ENCODE measurements around the gene ZC2HC1B. TPM values are rescaled to one million over a fixed set of nuclear protein-coding genes. Genes with fewer than 3 reads are reported as not detected.
A peak's percentile ranks its signal among the peaks of the same experiment; 100 is the strongest.

ZC2HC1B gene
- total and polyA plus RNA-seq, 2 donors from 2014 or later = not detected

- FAIRE-seq (no peak), DNase-seq (no peak)
- H3K27me3 ChIP-seq (ENCODE audit: control insufficient read depth, insufficient read depth, low read length) = no peaks in the 10 kb centered on the region
- no peak overlapping the region for H3K27ac ChIP-seq (ENCODE audit: low read depth in 2 of 2, low read length in 2 of 2)
- no peak for TF ChIP-seq CTCF (IDR thresholded peaks at IDR 0.05; ENCODE audit: borderline replicate concordance, extremely low read depth, insufficient read depth)
- no peaks in the 10 kb centered on the region for H3K9me3 ChIP-seq (ENCODE audit: control insufficient read depth in 2 of 3, insufficient read depth in 1 of 3, low read length in 3 of 3)
- no peak overlapping the region for H3K4me3 ChIP-seq (ENCODE audit: low read length in 3 of 3)
- intact Hi-C loops (cut with DNase I) = no loop called here
- no peak overlapping the region for H3K9ac ChIP-seq (ENCODE audit: low read length in 3 of 3)
- peaks cover 0 to 3% (median 0%) of the 10 kb centered on the region in 3 donors for H3K4me1 ChIP-seq (ENCODE audit: control insufficient read depth in 2 of 3, insufficient read depth in 2 of 3, low read depth in 1 of 3, low read length in 3 of 3)
- H3K36me3 ChIP-seq (ENCODE audit: control insufficient read depth in 2 of 3, insufficient read depth in 3 of 3, low read length in 3 of 3) = peaks cover 0 to 2% (median 0%) of the 10 kb centered on the region in 3 donors
These were observed 95.7 kb downstream of the ZC2HC1B start for GRCh38 chr6:143959927-143960326.

DNA sequence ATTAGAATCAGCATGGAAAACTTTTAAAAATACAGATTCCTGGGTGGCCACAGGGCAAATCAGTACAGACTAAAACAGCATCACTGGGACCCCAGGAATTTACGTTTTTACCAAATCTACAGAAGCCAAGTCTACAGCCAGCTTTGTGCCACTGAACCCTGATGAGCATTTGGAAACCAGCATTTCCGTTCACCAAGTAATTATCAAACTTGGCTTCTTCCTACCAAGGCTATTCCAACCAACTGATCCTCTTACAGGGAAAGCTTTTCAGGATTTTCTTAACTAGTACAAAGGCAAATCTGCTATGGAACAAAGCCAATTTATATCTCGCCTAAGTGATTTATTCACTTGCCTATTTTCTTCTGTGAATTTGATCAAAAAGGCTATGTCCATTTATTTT lies 96.8 kb downstream of the ZC2HC1B start:
- Histone ChIP-seq H3K27me3 (ENCODE audit: control insufficient read depth, insufficient read depth, low read length) (no peaks in the 10 kb centered on the region), H3K36me3 (ENCODE audit: control insufficient read depth in 2 of 3, insufficient read depth in 3 of 3, low read length in 3 of 3) (peaks cover 0 to 2% (median 0%) of the 10 kb centered on the region in 3 donors), H3K4me3 (ENCODE audit: low read length in 3 of 3) (no peak overlapping the region), H3K9ac (ENCODE audit: low read length in 3 of 3) (no peak overlapping the region), H3K27ac (ENCODE audit: low read depth in 2 of 2, low read length in 2 of 2) (no peak overlapping the region), H3K9me3 (ENCODE audit: control insufficient read depth in 2 of 3, insufficient read depth in 1 of 3, low read length in 3 of 3) (no peaks in the 10 kb centered on the region), H3K4me1 (ENCODE audit: control insufficient read depth in 2 of 3, insufficient read depth in 2 of 3, low read depth in 1 of 3, low read length in 3 of 3) (peaks cover 0 to 3% (median 0%) of the 10 kb centered on the region in 3 donors)
- TF ChIP-seq CTCF (IDR thresholded peaks at IDR 0.05; ENCODE audit: borderline replicate concordance, extremely low read depth, insufficient read depth) = no peak
- FAIRE-seq = no peak
- DNase-seq = no peak
- intact Hi-C loops (cut with DNase I) = no loop called here

- peaks cover 0 to 2% (median 0%) of the 10 kb centered on the region in 3 donors for H3K36me3 ChIP-seq (ENCODE audit: control insufficient read depth in 2 of 3, insufficient read depth in 3 of 3, low read length in 3 of 3)
- H3K4me3 ChIP-seq (ENCODE audit: low read length in 3 of 3) = no peak overlapping the region
- peaks cover 0 to 3% (median 0%) of the 10 kb centered on the region in 3 donors for H3K4me1 ChIP-seq (ENCODE audit: control insufficient read depth in 2 of 3, insufficient read depth in 2 of 3, low read depth in 1 of 3, low read length in 3 of 3)
- DNase-seq = peak in 3 of 5 donors; percentile 36 to 81 (median 76)
- no peaks in the 10 kb centered on the region for H3K9me3 ChIP-seq (ENCODE audit: control insufficient read depth in 2 of 3, insufficient read depth in 1 of 3, low read length in 3 of 3)
- intact Hi-C loops (cut with DNase I) = no loop called here
- FAIRE-seq = no peak
- no peak for TF ChIP-seq CTCF (IDR thresholded peaks at IDR 0.05; ENCODE audit: borderline replicate concordance, extremely low read depth, insufficient read depth)
- no peaks in the 10 kb centered on the region for H3K27me3 ChIP-seq (ENCODE audit: control insufficient read depth, insufficient read depth, low read length)
- no peak overlapping the region for H3K27ac ChIP-seq (ENCODE audit: low read depth in 2 of 2, low read length in 2 of 2)
- no peak overlapping the region for H3K9ac ChIP-seq (ENCODE audit: low read length in 3 of 3)
These were observed 97.9 kb downstream of the ZC2HC1B start for GRCh38 chr6:143961886-143962878.
